GM21528 (cell line): ENCODE data around the gene TBX6.
"Not testable (repeated sequence)": the region's sequence is repeated elsewhere in the genome, so short reads cannot be mapped to it uniquely, and the experiment has no call there.

Experiments
- ATAC-seq: cut with Tn5 transposase; IDR thresholded peaks from one replicate; pipeline ENCODE4 v1.9.1; 2021; ENCODE audit warnings: mild to moderate bottlenecking, moderate library complexity; ENCODE audit not compliant: unreplicated experiment, low FRiP score

The TBX6 gene

DNA sequence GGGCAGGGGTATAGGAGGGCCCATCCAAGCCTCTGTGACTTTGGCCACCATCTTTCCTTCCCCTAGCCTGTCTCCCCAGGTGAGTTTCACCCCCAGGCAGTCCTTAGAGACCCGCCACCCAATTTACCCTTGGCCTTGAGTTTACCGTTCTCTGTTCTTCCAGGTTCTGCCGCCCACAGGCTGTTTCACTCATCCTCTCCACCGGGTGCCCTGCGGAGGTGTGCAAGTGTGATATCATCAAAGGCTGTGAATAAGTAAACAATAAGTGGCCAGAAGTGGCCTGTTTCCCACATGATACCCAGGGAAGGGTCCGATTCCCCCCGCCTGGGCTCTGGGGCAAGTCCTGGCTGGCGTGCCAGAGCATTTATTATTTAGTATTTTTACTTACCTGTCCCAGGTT is 45.5 kb downstream of the TBX6 start:
- no peak for ATAC-seq

DNA sequence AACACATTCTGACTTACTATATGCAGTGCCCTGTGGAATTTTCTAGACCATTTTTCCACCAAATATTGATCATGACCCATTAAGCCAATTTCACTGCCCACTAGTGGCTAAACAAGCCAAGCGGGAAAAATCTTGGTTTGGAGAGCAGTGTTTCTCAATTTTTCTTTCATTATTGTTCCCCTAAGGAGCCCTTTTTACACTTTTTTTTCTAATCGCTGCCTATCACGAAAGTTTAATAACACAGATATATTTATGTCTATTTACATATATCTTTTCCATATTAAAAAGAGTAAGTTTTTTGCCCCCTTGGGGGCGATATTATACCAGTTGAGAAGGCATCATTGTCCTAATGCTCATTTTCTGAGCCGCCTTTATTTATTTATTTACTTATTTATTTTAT is 49.9 kb downstream of the TBX6 start:
- no peak for ATAC-seq

DNA sequence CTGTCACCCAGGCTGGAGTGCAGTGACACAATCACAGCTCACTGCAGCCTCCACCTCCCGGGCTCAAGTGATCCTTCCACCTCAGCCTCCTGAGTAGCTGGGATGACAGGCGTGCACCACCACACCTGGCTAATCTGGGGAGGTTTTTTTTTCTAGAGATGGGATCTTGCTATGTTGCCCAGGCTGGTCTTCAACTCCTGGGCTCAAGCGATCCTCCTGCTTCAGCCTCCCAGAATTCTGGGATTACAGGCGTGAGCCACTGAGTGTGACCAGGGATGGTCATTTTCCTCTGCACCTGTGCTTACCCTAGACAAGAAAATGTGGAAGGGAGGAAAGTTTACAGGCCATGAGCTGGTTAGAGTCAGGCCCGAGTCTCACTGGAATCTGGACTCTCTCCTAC is 51.0 kb downstream of the TBX6 start:
- not testable (repeated sequence) for ATAC-seq

DNA sequence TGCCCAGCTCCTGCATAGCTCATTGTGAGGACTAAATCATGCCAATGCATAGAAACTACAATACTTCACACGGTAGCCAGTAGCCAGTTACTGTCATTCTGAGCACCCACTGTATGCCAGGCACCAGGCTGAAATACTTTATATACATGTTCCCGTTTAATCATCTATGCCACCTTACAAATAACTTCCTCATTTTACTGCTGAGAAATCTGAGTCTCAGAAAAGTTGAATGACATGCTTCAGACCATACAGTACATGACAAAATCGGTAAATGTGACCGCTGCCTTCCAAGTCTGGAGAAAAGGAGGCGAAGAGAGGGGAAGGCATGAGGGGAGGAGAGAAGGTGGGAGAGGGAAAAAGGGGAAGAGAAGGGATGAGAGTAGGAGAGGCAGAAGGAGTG is 51.5 kb downstream of the TBX6 start:
- ATAC-seq, result no peak
